Dermis microvascular lymphatic vessel endothelial cell (primary cell): ENCODE data around the gene UBE2C. TPM values are rescaled to one million over a fixed set of nuclear protein-coding genes. Genes with fewer than 3 reads are reported as not detected.
"Not testable (repeated sequence)": the region's sequence is repeated elsewhere in the genome, so short reads cannot be mapped to it uniquely, and the experiment has no call there.

Source experiments
- DNase-seq, 2 donors: peaks; one replicate each; pipeline versions ENCODE4 v3.0.0 to v3.0.0-alpha.2; 2010; ENCODE audit warnings: low read depth in 2 of 2
- total RNA-seq: library from RNA; depleted of rRNA; stranded (reverse); fragments of >200 nt; gene quantifications from 2 replicates; pipeline ENCODE4 v1.2.1, GENCODE V29; 2014

The UBE2C gene
- total RNA-seq, 1 donor from 2014 or later = 17.1 TPM

GRCh38 chr20:45797955-45798354 is 14.5 kb upstream of the UBE2C start:
- not testable (repeated sequence) for DNase-seq

- peak; percentile 27 to 59 for DNase-seq
These were observed 13.4 kb upstream of the UBE2C start for GRCh38 chr20:45798935-45799642.

- DNase-seq = no peak
These were observed 10.6 kb upstream of the UBE2C start for GRCh38 chr20:45801851-45802250.

- DNase-seq = peak; percentile 53 to 63
These were observed 2.1 kb upstream of the UBE2C start for GRCh38 chr20:45810191-45810970.

- no peak for DNase-seq
These were observed 529 bp downstream of the UBE2C start for GRCh38 chr20:45813006-45813340.

- no peak for DNase-seq
These were observed 1.0 kb downstream of the UBE2C start for GRCh38 chr20:45813489-45813888.

GRCh38 chr20:45814314-45814713 is 1.9 kb downstream of the UBE2C start:
- DNase-seq = no peak

- no peak for DNase-seq
These were observed 4.5 kb downstream of the UBE2C start for GRCh38 chr20:45816951-45817350.

- peak in 1 of 2 donors; percentile 26 for DNase-seq
These were observed 5.1 kb downstream of the UBE2C start for GRCh38 chr20:45817376-45818194.

- no peak for DNase-seq
These were observed 5.8 kb downstream of the UBE2C start for GRCh38 chr20:45818239-45818638.

- DNase-seq = no peak
These were observed 7.0 kb downstream of the UBE2C start for GRCh38 chr20:45819466-45819865.

- DNase-seq = no peak
These were observed 9.5 kb downstream of the UBE2C start for GRCh38 chr20:45821947-45822346.

GRCh38 chr20:45822857-45823256 is 10.4 kb downstream of the UBE2C start:
- peak in 1 of 2 donors; percentile 11 for DNase-seq

- DNase-seq = peak in 1 of 2 donors; percentile 60
These were observed 11.7 kb downstream of the UBE2C start for GRCh38 chr20:45823949-45824835.

- DNase-seq = no peak
These were observed 14.1 kb downstream of the UBE2C start for GRCh38 chr20:45826381-45827019.

GRCh38 chr20:45827030-45827652 is 14.7 kb downstream of the UBE2C start, which contains the start of gene TNNC2:
Gene TNNC2, minus strand, starts transcription at chr20:45827312. Its CDS starts 64 bp downstream, at chr20:45827248.
- no peak for DNase-seq

GRCh38 chr20:45827712-45828111 is 15.3 kb downstream of the UBE2C start:
- no peak for DNase-seq

- no peak for DNase-seq
These were observed 16.1 kb downstream of the UBE2C start for GRCh38 chr20:45828589-45828988.

GRCh38 chr20:45829673-45830106 is 17.2 kb downstream of the UBE2C start:
- DNase-seq = not testable (repeated sequence)

- no peak for DNase-seq
These were observed 20.2 kb downstream of the UBE2C start for GRCh38 chr20:45832619-45833018.
